Endothelial cell of umbilical vein (primary cell): ENCODE data around the gene SUSD6.

Experiments
- CTCF ChIP-seq, 2 donors: IDR thresholded peaks; 1 replicate in 1 of 2; 2 replicates in 1 of 2; pipeline ENCODE4 v1.5.1; 2011; ENCODE audit warnings: low read length in 2 of 2, mild to moderate bottlenecking in 2 of 2, moderate library complexity in 2 of 2, control low read depth in 1 of 2, inconsistent platforms in 1 of 2, low read depth in 1 of 2; ENCODE audit not compliant: insufficient read depth in 1 of 2; ENCODE audit errors: extremely low read depth in 1 of 2
- EZH2 ChIP-seq: IDR thresholded peaks from 2 replicates; pipeline ENCODE4 v1.6.1; 2012; ENCODE audit warnings: borderline replicate concordance, low read depth, mild to moderate bottlenecking, moderate library complexity, low read length, inconsistent platforms; ENCODE audit not compliant: severe bottlenecking
- FOS ChIP-seq: IDR thresholded peaks from 2 replicates; pipeline ENCODE4 v1.6.1; 2011; ENCODE audit warnings: mild to moderate bottlenecking, low read length, moderate library complexity, borderline replicate concordance; ENCODE audit not compliant: insufficient read depth
- GATA2 ChIP-seq: IDR thresholded peaks from 2 replicates; pipeline ENCODE4 v1.7.0; 2011; ENCODE audit warnings: low read depth, mild to moderate bottlenecking, moderate library complexity, mixed read lengths, low read length; ENCODE audit not compliant: insufficient read length, insufficient read depth
- JUN ChIP-seq: IDR thresholded peaks from 2 replicates; pipeline ENCODE4 v1.6.1; 2011; ENCODE audit warnings: borderline replicate concordance, low read depth; ENCODE audit not compliant: insufficient read length, insufficient read depth
- MAX ChIP-seq: IDR thresholded peaks from 2 replicates; pipeline ENCODE4 v1.6.1; 2011; ENCODE audit not compliant: insufficient read depth, insufficient read length
- MYC ChIP-seq: IDR thresholded peaks from one replicate; pipeline ENCODE4 v1.6.1; 2011; ENCODE audit warnings: mild to moderate bottlenecking, low read depth, low read length
- POLR2A ChIP-seq: IDR thresholded peaks from 2 replicates; pipeline ENCODE4 v1.6.1; 2012; ENCODE audit warnings: low read depth, mild to moderate bottlenecking, control low read depth, low read length
- POLR2AphosphoS5 ChIP-seq: IDR thresholded peaks from 2 replicates; pipeline ENCODE4 v1.6.1; 2012; ENCODE audit warnings: low read depth, mild to moderate bottlenecking, control low read depth, low read length, moderate library complexity; ENCODE audit not compliant: insufficient read depth

GRCh38 chr14:69696204-69696527 is 84.8 kb downstream of the SUSD6 start:
- TF ChIP-seq POLR2A, result no peak
- no peak for TF ChIP-seq MAX
- TF ChIP-seq CTCF (IDR thresholded peaks at IDR 0.05; ENCODE audit: extremely low read depth in 1 of 2, insufficient read depth in 1 of 2, low read depth in 1 of 2, low read length in 2 of 2), result no peak
- TF ChIP-seq POLR2AphosphoS5, result no peak
- TF ChIP-seq MYC, result no peak
- no peak for TF ChIP-seq EZH2
- no peak for TF ChIP-seq JUN
- TF ChIP-seq FOS, result no peak
- TF ChIP-seq GATA2, result no peak
